Memory B cell (primary cell): ENCODE results near the gene HOXD4.
A peak's percentile ranks its signal among the peaks of the same experiment; 100 is the strongest.

Experiments used
- ATAC-seq: fragments of 150-1000 bp; cut with Tn5 transposase; 2 replicates; pipeline ENCODE4 v1.10.0; 2021; ENCODE audit warnings: low read depth, mild to moderate bottlenecking, moderate library complexity
- DNase-seq, 2 donors: peaks; one replicate each; pipeline ENCODE4 v3.0.0; 2022; ENCODE audit warnings: low spot score in 2 of 2
- H3K27ac Mint-ChIP-seq: one replicate; pipeline ENCODE4 v1.8.0; 2022; ENCODE audit warnings: mild to moderate bottlenecking, moderate library complexity, mixed read lengths
- H3K27me3 Mint-ChIP-seq: one replicate; pipeline ENCODE4 v1.8.0; 2022; ENCODE audit warnings: mixed read lengths
- H3K36me3 Mint-ChIP-seq: one replicate; pipeline ENCODE4 v1.8.0; 2022; ENCODE audit warnings: mild to moderate bottlenecking, mixed read lengths
- H3K4me1 Mint-ChIP-seq: one replicate; pipeline ENCODE4 v1.8.0; 2022; ENCODE audit warnings: mixed read lengths
- H3K4me3 Mint-ChIP-seq: one replicate; pipeline ENCODE4 v1.8.0; 2022; ENCODE audit warnings: mild to moderate bottlenecking, moderate library complexity, mixed read lengths
- H3K9me3 Mint-ChIP-seq: one replicate; pipeline ENCODE4 v1.8.0; 2022; ENCODE audit warnings: mixed read lengths

Gene HOXD4

GRCh38 chr2:176128982-176129796 is 22.2 kb upstream of the HOXD4 start, which contains the start of gene HOXD8:
Gene HOXD8 (plus strand): TSS chr2:176129705. CDS start chr2:176130367, 662 bp downstream.
- ATAC-seq = no peak
- peaks cover 5% of the 10 kb centered on the region for H3K4me1 Mint-ChIP-seq

GRCh38 chr2:176129813-176130146 is 21.6 kb upstream of the HOXD4 start:
- no peak for ATAC-seq
- Mint-ChIP-seq H3K27me3 (peaks cover 31% of the 10 kb centered on the region), H3K4me3 (no peak overlapping the region), H3K4me1 (peaks cover 5% of the 10 kb centered on the region), H3K9me3 (no peaks in the 10 kb centered on the region), H3K27ac (no peak overlapping the region), H3K36me3 (peaks cover 2% of the 10 kb centered on the region)
- no peak for DNase-seq

More at GRCh38 chr2:176128982-176129796, 22.2 kb upstream of the HOXD4 start, which contains the start of gene HOXD8:
- no peak for DNase-seq
- peaks cover 2% of the 10 kb centered on the region for H3K36me3 Mint-ChIP-seq
- peaks cover 34% of the 10 kb centered on the region for H3K27me3 Mint-ChIP-seq
- H3K9me3 Mint-ChIP-seq = no peaks in the 10 kb centered on the region
- H3K4me3 Mint-ChIP-seq = no peak within 1 kb of the TSS
- peak within 1 kb of the TSS; percentile 78 for H3K27ac Mint-ChIP-seq

DNA sequence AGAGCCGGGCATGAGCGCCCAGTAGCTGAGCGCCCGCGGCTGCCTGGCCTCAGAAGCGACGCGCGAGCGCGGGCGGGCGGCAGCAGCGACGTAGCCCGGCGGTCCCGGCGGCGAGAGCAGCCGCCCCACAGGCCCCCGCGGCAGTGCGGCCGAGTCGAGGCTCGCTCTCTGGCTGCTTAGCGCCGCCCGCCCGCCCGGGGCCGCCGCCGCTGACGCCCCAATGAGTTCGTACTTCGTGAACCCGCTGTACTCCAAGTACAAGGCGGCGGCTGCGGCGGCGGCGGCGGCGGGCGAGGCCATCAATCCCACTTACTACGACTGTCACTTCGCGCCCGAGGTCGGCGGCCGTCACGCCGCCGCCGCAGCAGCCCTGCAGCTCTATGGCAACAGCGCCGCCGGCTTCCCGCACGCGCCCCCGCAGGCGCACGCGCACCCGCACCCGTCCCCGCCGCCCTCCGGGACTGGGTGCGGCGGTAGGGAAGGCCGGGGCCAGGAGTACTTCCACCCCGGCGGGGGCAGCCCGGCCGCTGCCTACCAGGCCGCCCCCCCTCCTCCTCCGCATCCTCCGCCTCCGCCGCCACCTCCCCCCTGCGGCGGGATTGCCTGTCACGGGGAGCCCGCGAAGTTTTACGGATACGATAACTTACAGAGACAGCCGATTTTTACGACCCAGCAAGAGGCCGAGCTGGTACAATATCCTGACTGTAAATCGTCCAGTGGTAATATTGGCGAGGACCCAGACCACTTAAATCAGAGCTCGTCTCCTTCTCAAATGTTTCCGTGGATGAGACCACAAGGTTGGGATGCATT is 21.0 kb upstream of the HOXD4 start:
- Mint-ChIP-seq H3K36me3 (peaks cover 2% of the 10 kb centered on the region), H3K9me3 (no peaks in the 10 kb centered on the region), H3K4me1 (peaks cover 5% of the 10 kb centered on the region), H3K27ac (peak overlapping the region; percentile 87), H3K4me3 (peak overlapping the region; percentile 29), H3K27me3 (peaks cover 29% of the 10 kb centered on the region)
- no peak for ATAC-seq
- no peak for DNase-seq

DNA sequence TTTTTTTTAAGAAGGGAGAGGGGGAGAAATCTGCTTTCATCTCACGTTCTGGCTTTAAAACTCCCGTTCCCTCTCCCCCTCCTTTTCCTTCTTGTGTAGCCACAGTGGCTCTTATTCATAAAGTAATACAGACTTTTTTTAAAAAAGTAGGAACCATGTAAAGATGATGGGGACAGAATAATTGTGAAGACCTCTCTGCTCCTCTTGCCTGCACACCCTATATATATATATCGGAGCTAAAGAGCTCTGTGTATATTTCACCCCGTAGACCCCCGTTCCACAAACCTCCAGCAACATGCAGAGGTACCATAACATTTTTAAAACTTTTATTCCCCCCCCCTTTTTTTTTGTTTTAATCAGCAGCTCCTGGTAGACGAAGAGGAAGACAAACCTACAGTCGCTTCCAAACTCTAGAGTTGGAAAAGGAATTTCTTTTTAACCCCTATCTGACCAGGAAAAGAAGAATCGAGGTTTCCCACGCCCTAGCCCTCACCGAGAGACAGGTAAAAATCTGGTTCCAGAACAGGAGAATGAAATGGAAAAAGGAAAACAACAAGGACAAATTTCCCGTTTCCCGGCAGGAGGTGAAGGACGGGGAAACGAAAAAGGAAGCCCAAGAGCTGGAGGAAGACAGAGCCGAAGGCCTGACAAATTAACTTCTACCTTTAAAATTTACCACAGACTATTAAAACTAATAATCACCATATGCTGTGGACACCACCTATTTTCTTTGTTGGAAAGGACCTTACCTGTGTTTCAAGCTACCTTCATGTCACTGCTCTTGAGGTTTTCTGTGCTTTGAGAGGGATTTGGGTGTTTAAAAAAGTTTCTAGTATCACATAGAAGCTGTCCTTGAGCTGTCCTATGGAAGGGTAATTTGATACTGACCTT is 20.1 kb upstream of the HOXD4 start:
- Mint-ChIP-seq H3K27ac (peak overlapping the region; percentile 87), H3K9me3 (peaks cover 2% of the 10 kb centered on the region), H3K4me3 (no peak overlapping the region), H3K4me1 (peaks cover 12% of the 10 kb centered on the region), H3K27me3 (peaks cover 34% of the 10 kb centered on the region), H3K36me3 (peaks cover 2% of the 10 kb centered on the region)
- DNase-seq (no peak), ATAC-seq (no peak)

GRCh38 chr2:176131848-176132158 is 19.5 kb upstream of the HOXD4 start:
- ATAC-seq = no peak
- Mint-ChIP-seq H3K9me3 (peaks cover 2% of the 10 kb centered on the region), H3K27ac (no peak overlapping the region), H3K36me3 (peaks cover 2% of the 10 kb centered on the region), H3K27me3 (peaks cover 36% of the 10 kb centered on the region), H3K4me3 (no peak overlapping the region), H3K4me1 (peaks cover 12% of the 10 kb centered on the region)
- no peak for DNase-seq

DNA sequence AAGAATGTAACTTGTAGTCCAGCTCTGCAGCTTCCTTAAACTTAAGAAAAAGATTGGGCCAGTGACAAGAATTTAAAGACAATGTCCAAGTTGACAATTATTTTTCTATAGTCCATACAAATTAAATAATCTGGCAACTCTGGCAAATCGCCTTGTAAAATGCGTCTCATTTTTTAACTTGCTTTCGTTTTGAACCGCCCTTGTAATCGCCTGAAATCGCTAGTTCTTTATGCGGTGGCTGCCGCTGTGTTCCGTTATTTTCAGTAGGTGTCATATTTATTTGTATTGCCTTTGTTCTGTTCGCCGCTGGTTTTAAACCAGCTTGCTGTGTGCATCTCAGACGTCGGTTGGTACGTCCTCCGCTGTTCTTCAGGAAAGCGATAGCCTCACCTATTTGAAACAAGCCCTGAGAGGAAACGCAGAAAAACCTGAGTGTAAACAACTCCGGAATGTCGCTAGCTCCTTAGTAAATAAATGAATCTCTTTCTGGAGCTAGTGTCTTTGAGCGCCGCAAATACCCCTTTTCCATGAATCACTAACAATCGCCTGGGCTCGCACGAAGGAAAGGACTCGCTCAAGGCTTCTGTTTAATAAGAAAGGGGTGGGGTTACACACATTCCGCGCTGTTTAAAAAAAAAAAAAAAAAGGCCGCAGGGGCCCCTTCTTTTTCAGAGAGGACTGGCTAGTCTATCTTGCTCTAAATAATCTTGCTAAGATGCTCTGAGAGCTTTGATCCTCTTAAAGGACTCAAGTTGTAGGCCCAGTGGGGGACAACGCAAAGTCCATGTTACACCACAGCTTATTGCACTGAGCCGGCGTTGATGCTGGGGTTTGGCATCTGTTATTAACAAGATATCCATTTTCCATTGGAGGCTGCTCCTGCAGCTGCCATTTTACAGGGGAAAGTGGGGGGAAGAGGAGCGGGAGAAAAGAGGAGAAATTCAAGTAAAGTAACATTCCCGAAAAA is 18.9 kb upstream of the HOXD4 start:
- H3K4me1 Mint-ChIP-seq = peaks cover 12% of the 10 kb centered on the region
- H3K27me3 Mint-ChIP-seq = peaks cover 35% of the 10 kb centered on the region
- DNase-seq (no peak), ATAC-seq (no peak)
- peak overlapping the region; percentile 68 for H3K4me3 Mint-ChIP-seq
- H3K9me3 Mint-ChIP-seq = peaks cover 2% of the 10 kb centered on the region
- no peak overlapping the region for H3K27ac Mint-ChIP-seq
- H3K36me3 Mint-ChIP-seq = peaks cover 2% of the 10 kb centered on the region

DNA sequence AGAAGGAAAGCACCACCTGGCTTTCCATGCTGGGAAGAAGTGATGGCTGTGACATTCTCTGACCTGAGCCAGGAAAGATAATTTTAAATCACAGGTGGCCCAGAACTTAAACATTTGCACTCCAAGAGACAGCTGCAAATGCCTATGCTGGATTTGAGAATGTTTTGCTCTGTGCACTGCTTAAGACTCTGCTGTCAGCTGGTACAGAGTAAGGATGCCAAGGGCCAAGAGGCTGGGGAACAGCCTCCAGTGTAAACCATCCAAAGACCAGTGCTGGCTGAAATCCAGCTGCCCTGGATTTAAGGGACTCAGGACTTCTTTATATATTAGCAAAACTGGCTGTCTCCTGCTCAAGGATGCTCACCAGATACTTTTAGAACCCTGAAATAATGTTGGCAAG is 18.0 kb upstream of the HOXD4 start:
- Mint-ChIP-seq H3K36me3 (peaks cover 2% of the 10 kb centered on the region), H3K4me1 (peaks cover 12% of the 10 kb centered on the region), H3K27me3 (peaks cover 30% of the 10 kb centered on the region), H3K9me3 (peaks cover 2% of the 10 kb centered on the region), H3K27ac (no peak overlapping the region), H3K4me3 (no peak overlapping the region)
- ATAC-seq = no peak
- DNase-seq = no peak

DNA sequence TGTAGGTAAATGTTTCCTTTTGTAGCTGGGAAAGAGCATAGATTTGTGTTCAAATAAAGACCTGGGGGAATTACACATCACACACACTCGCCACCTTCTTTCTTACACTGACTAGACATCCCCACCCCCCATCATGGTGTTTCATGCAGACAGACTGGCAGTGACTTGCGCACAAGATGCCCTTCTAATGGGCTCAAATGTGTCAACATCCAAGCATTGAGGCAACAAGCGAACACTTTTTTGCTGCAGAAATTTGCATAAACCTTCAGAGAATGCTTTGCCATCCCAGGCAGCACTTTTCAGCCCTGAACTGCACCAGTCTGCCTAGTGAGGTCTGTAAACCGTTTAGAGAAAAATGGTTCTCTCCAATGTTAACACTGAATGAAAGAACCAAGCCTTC is 17.3 kb upstream of the HOXD4 start:
- Mint-ChIP-seq H3K4me3 (no peak overlapping the region), H3K27ac (no peak overlapping the region), H3K27me3 (peaks cover 32% of the 10 kb centered on the region), H3K9me3 (peaks cover 2% of the 10 kb centered on the region), H3K4me1 (peaks cover 9% of the 10 kb centered on the region), H3K36me3 (peaks cover 3% of the 10 kb centered on the region)
- DNase-seq (no peak), ATAC-seq (no peak)

GRCh38 chr2:176135035-176135440 is 16.3 kb upstream of the HOXD4 start:
- Mint-ChIP-seq H3K4me3 (no peak overlapping the region), H3K27ac (no peak overlapping the region), H3K36me3 (peaks cover 5% of the 10 kb centered on the region), H3K27me3 (peaks cover 38% of the 10 kb centered on the region), H3K4me1 (peaks cover 9% of the 10 kb centered on the region), H3K9me3 (peaks cover 2% of the 10 kb centered on the region)
- no peak for ATAC-seq
- no peak for DNase-seq

DNA sequence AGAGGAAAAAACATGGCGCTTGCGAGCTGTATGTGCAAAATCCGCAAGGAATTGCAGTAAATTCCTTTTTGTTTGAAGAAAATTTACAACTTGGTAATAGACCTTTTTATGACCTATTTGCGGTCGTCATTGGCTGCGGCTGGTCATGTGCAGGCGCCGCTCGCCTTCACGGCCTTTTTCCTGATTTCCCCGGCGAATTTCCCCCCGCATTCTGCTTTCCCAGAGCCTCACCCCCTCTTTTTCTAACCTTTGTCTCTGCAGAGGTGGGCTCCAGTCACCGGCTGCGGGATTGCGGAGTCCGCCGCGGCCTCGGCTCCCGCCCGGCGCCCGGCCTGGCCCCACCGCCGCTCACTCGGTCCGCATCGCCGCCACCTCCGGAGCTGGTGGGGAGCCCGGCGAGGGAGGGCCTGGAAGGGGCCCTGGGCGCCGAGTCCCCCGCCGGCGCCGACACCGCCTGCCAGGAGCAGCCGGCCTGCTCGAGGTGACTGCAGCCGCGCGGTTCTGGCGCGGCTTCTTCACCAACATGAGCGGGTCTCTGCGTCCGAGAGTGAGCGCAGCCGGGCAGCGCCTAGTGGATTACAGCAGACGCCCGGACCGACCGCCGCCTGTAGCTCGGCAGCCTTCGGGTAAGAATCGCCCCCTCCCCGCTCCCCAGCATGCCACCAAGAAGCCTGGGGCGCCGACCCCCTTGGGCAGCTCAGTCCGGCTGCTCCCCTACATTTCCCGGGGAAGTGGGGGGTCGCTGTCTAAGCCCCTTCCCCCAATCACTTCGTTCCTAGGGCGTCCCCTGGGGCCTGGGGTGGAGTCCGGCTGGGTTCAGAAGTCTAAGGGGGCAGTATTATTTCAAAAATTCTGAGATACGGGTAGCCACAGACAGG is 14.7 kb upstream of the HOXD4 start:
- H3K4me1 Mint-ChIP-seq = peaks cover 15% of the 10 kb centered on the region
- H3K9me3 Mint-ChIP-seq = peaks cover 2% of the 10 kb centered on the region
- H3K27ac Mint-ChIP-seq = no peak overlapping the region
- no peak overlapping the region for H3K4me3 Mint-ChIP-seq
- peaks cover 39% of the 10 kb centered on the region for H3K27me3 Mint-ChIP-seq
- DNase-seq = no peak
- peaks cover 3% of the 10 kb centered on the region for H3K36me3 Mint-ChIP-seq
- no peak for ATAC-seq

- H3K4me1 Mint-ChIP-seq = peaks cover 14% of the 10 kb centered on the region
- peaks cover 39% of the 10 kb centered on the region for H3K27me3 Mint-ChIP-seq
- H3K4me3 Mint-ChIP-seq = no peak overlapping the region
- DNase-seq (no peak), ATAC-seq (no peak)
- no peak overlapping the region for H3K27ac Mint-ChIP-seq
- H3K9me3 Mint-ChIP-seq = peaks cover 2% of the 10 kb centered on the region
- H3K36me3 Mint-ChIP-seq = peaks cover 3% of the 10 kb centered on the region
Measured at GRCh38 chr2:176137252-176137580, 14.1 kb upstream of the HOXD4 start.

DNA sequence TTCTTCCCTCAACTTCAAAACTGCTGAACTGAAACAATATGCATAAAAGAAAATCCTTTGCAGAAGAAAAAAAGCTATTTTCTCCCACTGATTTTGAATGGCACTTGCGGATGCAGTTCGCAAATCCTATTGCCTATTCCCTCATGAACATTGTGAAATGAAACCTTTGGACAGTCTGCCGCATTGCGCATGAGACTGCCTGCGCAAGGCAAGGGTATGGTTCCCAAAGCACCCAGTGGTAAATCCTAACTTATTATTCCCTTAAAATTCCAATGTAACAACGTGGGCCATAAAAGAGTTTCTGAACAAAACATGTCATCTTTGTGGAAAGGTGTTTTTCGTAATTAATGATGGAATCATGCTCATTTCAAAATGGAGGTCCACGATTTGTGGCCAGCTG is 13.4 kb upstream of the HOXD4 start:
- no peak overlapping the region for H3K4me3 Mint-ChIP-seq
- peaks cover 37% of the 10 kb centered on the region for H3K27me3 Mint-ChIP-seq
- no peak overlapping the region for H3K27ac Mint-ChIP-seq
- ATAC-seq = no peak
- peaks cover 12% of the 10 kb centered on the region for H3K4me1 Mint-ChIP-seq
- peaks cover 3% of the 10 kb centered on the region for H3K36me3 Mint-ChIP-seq
- peaks cover 2% of the 10 kb centered on the region for H3K9me3 Mint-ChIP-seq
- no peak for DNase-seq
